Suprapubic skin (tissue), 4 donors: ENCODE results near the gene CARD10. TPM values are rescaled to one million over a fixed set of nuclear protein-coding genes. Genes with fewer than 3 reads are reported as not detected.
A peak's percentile ranks its signal among the peaks of the same experiment; 100 is the strongest.

ENCODE experiments used
- DNase-seq, 2 donors: peaks; one replicate each; pipeline ENCODE4 v3.0.0-alpha.2; 2019; ENCODE audit warnings: low spot score in 2 of 2
- H3K27ac ChIP-seq: fragments of 200-600 bp; sonication (generic); one replicate; pipeline ENCODE4 v1.5.1; 2019
- H3K27me3 ChIP-seq: fragments of 200-600 bp; sonication (generic); one replicate; pipeline ENCODE4 v1.5.1; 2019
- H3K36me3 ChIP-seq: fragments of 200-600 bp; sonication (generic); one replicate; pipeline ENCODE4 v1.5.1; 2019
- H3K4me1 ChIP-seq: fragments of 200-600 bp; sonication (generic); one replicate; pipeline ENCODE4 v1.5.1; 2019
- H3K4me3 ChIP-seq: fragments of 200-600 bp; sonication (generic); one replicate; pipeline ENCODE4 v1.5.1; 2019; ENCODE audit warnings: mild to moderate bottlenecking
- H3K9me3 ChIP-seq: fragments of 200-600 bp; sonication (generic); one replicate; pipeline ENCODE4 v1.5.1; 2019
- EP300 ChIP-seq: sonication (generic); formaldehyde crosslinking; IDR thresholded peaks from one replicate; pipeline ENCODE4 v1.6.1; 2017; ENCODE audit warnings: antibody characterized with exemption
- POLR2A ChIP-seq, 2 donors: fragments of 450-650 bp; IDR thresholded peaks; one replicate each; pipeline ENCODE4 v1.6.1; 2017; ENCODE audit warnings: antibody characterized with exemption in 2 of 2, mild to moderate bottlenecking in 2 of 2, moderate library complexity in 2 of 2
- POLR2AphosphoS5 ChIP-seq, 3 donors: sonication (generic); formaldehyde crosslinking; IDR thresholded peaks; one replicate each; pipeline ENCODE4 v1.6.1; 2017; ENCODE audit warnings: antibody characterized with exemption in 3 of 3
- WGBS: methylation state at CpG from one replicate; pipeline ENCODE4 v1.1.5; 2018; 5-methylcytosine and 5-hydroxymethylcytosine counted together
- total RNA-seq, 4 donors: library from RNA; depleted of rRNA; stranded (reverse); fragments of >200 nt; gene quantifications; one replicate each; pipeline ENCODE4 v1.1.0, GENCODE V29; 2016
- TF ChIP-seq, protein P1 (sequence below), 2 donors: fragments of 200-600 bp in 1 of 2; fragments of 450-650 bp in 1 of 2; sonication (generic) in 1 of 2; IDR thresholded peaks; one replicate each; pipeline ENCODE4 v1.5.1; 2016 to 2019; ENCODE audit warnings: antibody characterized with exemption in 2 of 2, mild to moderate bottlenecking in 1 of 2, moderate library complexity in 1 of 2

The CARD10 gene
- total RNA-seq, 4 donors from 2014 or later = 12.2 to 17.3 (median 14.8) TPM

DNA sequence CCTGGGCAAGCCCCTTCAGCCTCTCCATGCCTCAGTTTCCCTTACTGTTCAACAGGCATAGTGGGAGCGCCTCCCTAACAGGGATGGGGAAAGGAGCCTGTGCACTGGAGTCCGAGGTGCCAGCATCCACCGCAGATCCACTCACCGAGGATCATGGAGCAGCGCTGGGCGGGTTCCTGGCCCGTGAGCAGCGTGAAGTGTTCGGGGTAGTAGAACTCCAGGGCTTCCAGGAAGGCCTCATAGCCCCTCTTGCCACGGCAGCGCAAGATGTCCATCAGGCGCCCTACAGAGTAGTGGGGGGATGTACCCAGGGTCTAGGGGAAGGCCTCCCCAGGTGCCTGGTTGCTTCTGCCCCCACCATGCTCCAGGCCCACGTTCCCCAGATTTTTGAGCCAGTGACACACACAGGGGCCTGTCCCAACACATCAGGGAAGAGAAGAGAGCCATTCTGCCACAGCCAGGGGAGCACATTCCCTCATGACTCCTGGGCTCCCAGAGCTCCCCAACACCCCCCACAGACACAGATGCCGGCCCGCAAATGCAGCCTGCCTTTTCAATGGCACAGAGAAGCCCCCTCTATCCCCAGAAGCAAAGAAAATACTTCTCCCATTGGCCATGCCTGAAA, 1.3 kb downstream of the CARD10 start:
- WGBS = 80% methylated on average over 13 of the region's 15 CpGs
- DNase-seq = no peak
- Histone ChIP-seq H3K4me1 (peaks cover 30% of the 10 kb centered on the region), H3K36me3 (no peaks in the 10 kb centered on the region), H3K4me3 (peak overlapping the region; percentile 75), H3K27me3 (peaks cover 28% of the 10 kb centered on the region), H3K27ac (no peak overlapping the region), H3K9me3 (no peaks in the 10 kb centered on the region)
- TF ChIP-seq POLR2AphosphoS5 (IDR thresholded peaks at IDR 0.05) = no peak
- no peak for TF ChIP-seq EP300
- no peak for TF ChIP-seq POLR2A (IDR thresholded peaks at IDR 0.05)
- TF ChIP-seq, protein P1, sequence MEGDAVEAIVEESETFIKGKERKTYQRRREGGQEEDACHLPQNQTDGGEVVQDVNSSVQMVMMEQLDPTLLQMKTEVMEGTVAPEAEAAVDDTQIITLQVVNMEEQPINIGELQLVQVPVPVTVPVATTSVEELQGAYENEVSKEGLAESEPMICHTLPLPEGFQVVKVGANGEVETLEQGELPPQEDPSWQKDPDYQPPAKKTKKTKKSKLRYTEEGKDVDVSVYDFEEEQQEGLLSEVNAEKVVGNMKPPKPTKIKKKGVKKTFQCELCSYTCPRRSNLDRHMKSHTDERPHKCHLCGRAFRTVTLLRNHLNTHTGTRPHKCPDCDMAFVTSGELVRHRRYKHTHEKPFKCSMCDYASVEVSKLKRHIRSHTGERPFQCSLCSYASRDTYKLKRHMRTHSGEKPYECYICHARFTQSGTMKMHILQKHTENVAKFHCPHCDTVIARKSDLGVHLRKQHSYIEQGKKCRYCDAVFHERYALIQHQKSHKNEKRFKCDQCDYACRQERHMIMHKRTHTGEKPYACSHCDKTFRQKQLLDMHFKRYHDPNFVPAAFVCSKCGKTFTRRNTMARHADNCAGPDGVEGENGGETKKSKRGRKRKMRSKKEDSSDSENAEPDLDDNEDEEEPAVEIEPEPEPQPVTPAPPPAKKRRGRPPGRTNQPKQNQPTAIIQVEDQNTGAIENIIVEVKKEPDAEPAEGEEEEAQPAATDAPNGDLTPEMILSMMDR (IDR thresholded peaks at IDR 0.05) = no peak

DNA sequence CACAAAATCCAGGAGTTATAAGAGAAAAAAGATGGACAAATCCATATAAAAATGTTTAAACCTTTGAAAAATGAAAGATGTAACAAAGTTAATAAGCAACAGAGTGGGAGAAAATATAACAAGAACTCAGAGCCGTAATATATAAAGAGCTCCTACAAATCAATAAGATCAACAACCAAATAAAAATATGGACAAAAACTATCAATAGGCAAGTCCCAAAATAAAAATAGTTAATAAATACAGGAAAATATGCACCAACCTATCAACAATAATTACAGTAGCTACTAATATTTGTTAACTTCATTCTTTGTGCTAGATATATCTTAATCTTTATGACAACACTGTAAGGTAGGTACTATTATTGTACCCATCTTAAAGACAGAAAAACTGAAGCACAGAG, 2.8 kb downstream of the CARD10 start:
- H3K9me3 ChIP-seq = no peaks in the 10 kb centered on the region
- TF ChIP-seq, protein P1 (IDR thresholded peaks at IDR 0.05) = no peak
- TF ChIP-seq EP300 = no peak
- no peak for TF ChIP-seq POLR2A (IDR thresholded peaks at IDR 0.05)
- no peak for TF ChIP-seq POLR2AphosphoS5 (IDR thresholded peaks at IDR 0.05)
- H3K27ac ChIP-seq = no peak overlapping the region
- peaks cover 42% of the 10 kb centered on the region for H3K4me1 ChIP-seq
- no peak overlapping the region for H3K4me3 ChIP-seq
- no peaks in the 10 kb centered on the region for H3K36me3 ChIP-seq
- H3K27me3 ChIP-seq = peaks cover 28% of the 10 kb centered on the region
- 97% methylated on average over 1 of the region's 1 CpG for WGBS
- DNase-seq = no peak

DNA sequence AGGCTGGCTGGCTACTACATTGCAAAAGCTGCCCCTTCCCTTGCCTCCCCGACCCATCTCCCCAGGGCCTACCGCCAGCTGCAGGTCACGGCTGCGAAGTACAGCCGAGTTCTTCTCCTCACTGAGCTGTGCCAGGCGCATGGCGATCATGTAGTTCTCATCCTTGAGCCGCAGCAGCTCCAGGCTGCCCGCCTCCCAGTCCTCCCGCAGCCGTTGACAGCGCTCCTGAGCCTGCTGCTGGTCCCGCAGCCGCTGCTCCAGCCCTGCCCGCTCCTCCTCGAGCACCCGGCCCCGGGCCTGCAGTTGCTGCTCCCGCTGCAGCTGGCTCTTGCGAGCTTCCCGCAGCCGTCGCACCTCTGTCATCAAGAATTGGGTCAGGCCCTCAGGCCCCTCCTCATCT, 3.3 kb downstream of the CARD10 start:
- no peak overlapping the region for H3K27ac ChIP-seq
- no peaks in the 10 kb centered on the region for H3K9me3 ChIP-seq
- H3K4me1 ChIP-seq = peaks cover 44% of the 10 kb centered on the region
- no peak overlapping the region for H3K4me3 ChIP-seq
- peak in 1 of 2 donors; percentile 76 for DNase-seq
- peaks cover 25% of the 10 kb centered on the region for H3K27me3 ChIP-seq
- no peaks in the 10 kb centered on the region for H3K36me3 ChIP-seq
- 86% methylated on average over 23 of the region's 23 CpGs for WGBS
- TF ChIP-seq POLR2A (IDR thresholded peaks at IDR 0.05) = no peak
- TF ChIP-seq EP300 = no peak
- no peak for TF ChIP-seq POLR2AphosphoS5 (IDR thresholded peaks at IDR 0.05)

DNA sequence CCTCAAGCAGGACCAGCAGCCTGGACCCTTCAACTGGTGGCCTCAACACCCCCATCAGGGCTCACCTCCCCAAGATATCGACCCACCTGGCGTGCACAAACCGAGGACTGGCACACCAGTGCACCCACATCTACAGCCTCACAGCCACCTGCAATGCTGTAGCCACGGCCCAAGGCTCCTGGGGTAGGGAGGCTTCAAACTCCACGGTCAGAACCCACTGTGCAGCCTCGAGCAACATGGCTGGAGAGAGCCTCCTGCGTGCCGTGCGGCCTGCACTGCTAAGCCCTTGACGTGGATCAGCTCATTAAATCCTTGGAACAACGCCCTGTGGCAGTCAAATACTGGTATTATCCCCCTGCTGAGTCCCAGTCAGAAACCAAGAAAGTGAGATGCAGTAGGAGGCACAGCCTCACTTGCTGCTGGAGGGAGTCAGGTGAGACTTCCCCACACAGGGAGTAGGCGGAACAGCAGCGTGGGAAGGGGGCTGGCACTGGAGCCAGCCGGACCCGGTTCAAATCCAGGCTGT, 4.6 kb downstream of the CARD10 start:
- peaks cover 19% of the 10 kb centered on the region for H3K27me3 ChIP-seq
- H3K4me1 ChIP-seq = peaks cover 47% of the 10 kb centered on the region
- TF ChIP-seq POLR2A (IDR thresholded peaks at IDR 0.05) (no peak), EP300 (no peak), POLR2AphosphoS5 (IDR thresholded peaks at IDR 0.05) (no peak)
- TF ChIP-seq, protein P1 (IDR thresholded peaks at IDR 0.05) = no peak
- WGBS = 71% methylated on average over 10 of the region's 15 CpGs
- H3K4me3 ChIP-seq = no peak overlapping the region
- no peak for DNase-seq
- no peaks in the 10 kb centered on the region for H3K36me3 ChIP-seq
- H3K27ac ChIP-seq = no peak overlapping the region
- H3K9me3 ChIP-seq = no peaks in the 10 kb centered on the region

DNA sequence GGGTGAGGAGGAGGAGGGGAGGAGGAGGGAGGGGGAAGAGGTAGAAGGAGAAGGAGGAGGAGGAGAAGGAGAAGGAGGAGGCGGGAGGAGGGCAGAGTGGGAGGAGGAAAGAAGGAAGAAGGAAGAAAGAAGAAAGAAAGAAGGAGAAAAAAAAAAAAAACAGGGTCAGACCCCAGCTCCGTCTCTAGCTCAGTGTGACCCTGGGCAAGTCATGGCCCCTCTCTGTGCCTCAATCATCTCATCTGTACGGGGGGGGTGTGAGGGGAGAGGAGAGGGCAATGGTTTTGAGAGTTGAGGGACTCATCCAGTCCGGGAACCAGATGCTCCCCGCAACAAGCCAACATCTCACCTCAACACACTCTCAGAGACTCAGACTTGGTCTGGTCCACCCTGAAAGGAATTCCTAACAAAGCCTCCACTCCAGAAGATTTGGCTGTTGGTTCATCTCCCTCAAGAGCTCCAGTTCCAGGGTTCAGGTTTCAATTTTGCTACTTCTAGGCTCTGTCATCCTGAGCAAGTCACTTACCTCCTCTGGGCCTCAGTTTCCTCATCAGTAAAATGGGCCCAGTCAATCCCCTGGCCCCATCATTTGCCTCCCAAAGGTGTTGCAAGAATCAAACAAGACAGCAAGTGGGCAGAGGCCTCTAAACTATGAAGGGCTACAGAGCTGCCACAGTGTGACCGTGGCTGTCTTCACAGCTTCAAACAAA, 7.7 kb downstream of the CARD10 start:
- WGBS = 88% methylated on average over 6 of the region's 6 CpGs
- TF ChIP-seq, protein P1 (IDR thresholded peaks at IDR 0.05) = no peak
- TF ChIP-seq POLR2AphosphoS5 (IDR thresholded peaks at IDR 0.05) = no peak
- H3K27me3 ChIP-seq = no peaks in the 10 kb centered on the region
- no peak overlapping the region for H3K27ac ChIP-seq
- H3K4me3 ChIP-seq = no peak overlapping the region
- H3K9me3 ChIP-seq = no peaks in the 10 kb centered on the region
- no peaks in the 10 kb centered on the region for H3K36me3 ChIP-seq
- peaks cover 44% of the 10 kb centered on the region for H3K4me1 ChIP-seq
- no peak for DNase-seq
